GF-D8 (cell line): ENCODE results near the gene SYT13.

Source experiments
- DNase-seq: peaks from one replicate; lab custom pipeline; 2025; lab: John Stamatoyannopoulos, UW

SYT13 gene

GRCh38 chr11:45285930-45286632, at the start of gene SYT13:
TSS of gene SYT13 (minus strand) at chr11:45286341. CDS start at chr11:45286207, 134 bp downstream.
- DNase-seq, result no peak

GRCh38 chr11:45335434-45335833, 49.3 kb upstream of the SYT13 start:
- DNase-seq, result no peak

- DNase-seq, result no peak
Observed at GRCh38 chr11:45334836-45335235, 48.7 kb upstream of the SYT13 start.

GRCh38 chr11:45334410-45334809, 48.3 kb upstream of the SYT13 start:
- no peak for DNase-seq

- DNase-seq, result no peak
Observed at GRCh38 chr11:45333001-45333971, 47.1 kb upstream of the SYT13 start.

- no peak for DNase-seq
Observed at GRCh38 chr11:45332276-45332934, 46.3 kb upstream of the SYT13 start.

- DNase-seq, result no peak
Observed at GRCh38 chr11:45331839-45332238, 45.7 kb upstream of the SYT13 start.

- DNase-seq, result no peak
Observed at GRCh38 chr11:45328726-45329125, 42.6 kb upstream of the SYT13 start.

- DNase-seq, result no peak
Observed at GRCh38 chr11:45324459-45324858, 38.3 kb upstream of the SYT13 start.

GRCh38 chr11:45323601-45324249, 37.6 kb upstream of the SYT13 start:
- no peak for DNase-seq

GRCh38 chr11:45322891-45323600, 36.9 kb upstream of the SYT13 start:
- DNase-seq, result no peak

- no peak for DNase-seq
Observed at GRCh38 chr11:45322111-45322705, 36.1 kb upstream of the SYT13 start.

GRCh38 chr11:45321669-45322068, 35.5 kb upstream of the SYT13 start:
- DNase-seq, result no peak

- DNase-seq, result no peak
Observed at GRCh38 chr11:45321031-45321595, 35.0 kb upstream of the SYT13 start.

GRCh38 chr11:45320371-45320770, 34.2 kb upstream of the SYT13 start:
- no peak for DNase-seq

- DNase-seq, result no peak
Observed at GRCh38 chr11:45319077-45319476, 32.9 kb upstream of the SYT13 start.

GRCh38 chr11:45318516-45318915, 32.4 kb upstream of the SYT13 start:
- no peak for DNase-seq

- no peak for DNase-seq
Observed at GRCh38 chr11:45316258-45316657, 30.1 kb upstream of the SYT13 start.

- DNase-seq, result no peak
Observed at GRCh38 chr11:45314900-45315299, 28.8 kb upstream of the SYT13 start.

GRCh38 chr11:45313171-45313865, 27.2 kb upstream of the SYT13 start:
- DNase-seq, result no peak
